HG03196 (cell line): ENCODE results near the gene STK4.
A peak's percentile ranks its signal among the peaks of the same experiment; 100 is the strongest.

Experiments
- ATAC-seq: cut with Tn5 transposase; IDR thresholded peaks from one replicate; pipeline ENCODE4 v1.9.1; 2021; ENCODE audit not compliant: unreplicated experiment

Gene STK4

GRCh38 chr20:44952731-44953130, 13.6 kb upstream of the STK4 start:
- ATAC-seq: no peak

GRCh38 chr20:44954211-44954610, 12.1 kb upstream of the STK4 start:
- ATAC-seq: no peak

DNA sequence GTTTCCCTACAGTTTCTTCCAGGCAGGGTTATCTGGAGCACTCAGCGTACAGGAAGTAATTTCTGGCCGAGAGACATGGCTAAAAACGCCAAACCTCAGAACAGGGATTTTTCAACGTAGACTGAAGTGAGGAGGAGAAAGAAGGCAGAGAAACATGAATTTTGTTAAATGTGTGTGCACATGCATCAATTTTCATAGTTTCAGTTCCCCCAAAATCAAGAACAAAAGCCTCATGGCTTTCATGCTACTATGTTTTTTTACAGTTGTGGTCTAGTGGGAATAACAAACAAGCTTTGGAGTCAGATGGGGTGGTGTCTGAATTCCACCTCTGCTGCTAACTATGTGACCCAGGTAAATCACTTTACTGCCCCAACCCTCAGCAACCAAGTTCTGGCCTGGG, 11.0 kb upstream of the STK4 start:
- no peak for ATAC-seq

DNA sequence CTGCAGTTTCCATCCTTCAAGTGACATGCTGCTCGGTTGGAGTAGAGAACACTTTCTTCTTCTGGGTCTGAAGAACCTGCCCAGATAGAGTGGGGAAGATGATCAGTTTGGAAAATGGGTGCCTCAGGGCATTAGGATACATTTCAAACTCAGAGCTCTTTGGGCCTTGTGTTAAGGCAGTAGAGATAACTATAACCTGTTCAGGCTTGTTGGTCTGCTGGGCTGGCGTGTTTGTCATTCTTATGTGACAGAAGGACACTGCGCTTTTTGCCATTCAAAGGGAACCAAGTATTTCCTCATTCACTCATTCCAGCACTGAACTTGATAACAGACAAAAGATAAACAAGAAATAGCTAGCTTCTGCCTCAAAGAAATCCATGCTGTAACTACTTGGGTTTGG, 9.9 kb upstream of the STK4 start:
- no peak for ATAC-seq

DNA sequence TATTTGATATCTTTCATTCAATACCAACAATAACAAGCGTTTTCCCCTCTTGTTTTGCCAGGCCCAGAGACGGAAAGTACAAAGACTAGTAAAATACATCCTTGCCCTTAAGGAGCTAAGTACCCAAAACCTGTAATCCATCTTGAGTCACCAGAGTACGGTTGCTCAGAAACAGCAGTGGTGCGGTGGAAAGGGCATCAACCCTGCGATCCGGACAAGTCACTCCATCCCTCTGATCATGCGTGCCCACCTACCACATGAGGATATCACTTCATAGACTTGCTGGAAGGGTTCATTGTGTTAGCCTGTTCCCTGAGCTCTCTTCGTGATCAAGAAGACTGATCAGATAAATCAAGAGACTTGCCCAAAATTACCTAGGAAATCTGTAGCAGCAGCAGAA, 8.0 kb upstream of the STK4 start:
- ATAC-seq: no peak

GRCh38 chr20:44959082-44959637, 7.2 kb upstream of the STK4 start:
- ATAC-seq: no peak

- ATAC-seq: no peak
Measured at GRCh38 chr20:44959638-44960102, 6.6 kb upstream of the STK4 start.

DNA sequence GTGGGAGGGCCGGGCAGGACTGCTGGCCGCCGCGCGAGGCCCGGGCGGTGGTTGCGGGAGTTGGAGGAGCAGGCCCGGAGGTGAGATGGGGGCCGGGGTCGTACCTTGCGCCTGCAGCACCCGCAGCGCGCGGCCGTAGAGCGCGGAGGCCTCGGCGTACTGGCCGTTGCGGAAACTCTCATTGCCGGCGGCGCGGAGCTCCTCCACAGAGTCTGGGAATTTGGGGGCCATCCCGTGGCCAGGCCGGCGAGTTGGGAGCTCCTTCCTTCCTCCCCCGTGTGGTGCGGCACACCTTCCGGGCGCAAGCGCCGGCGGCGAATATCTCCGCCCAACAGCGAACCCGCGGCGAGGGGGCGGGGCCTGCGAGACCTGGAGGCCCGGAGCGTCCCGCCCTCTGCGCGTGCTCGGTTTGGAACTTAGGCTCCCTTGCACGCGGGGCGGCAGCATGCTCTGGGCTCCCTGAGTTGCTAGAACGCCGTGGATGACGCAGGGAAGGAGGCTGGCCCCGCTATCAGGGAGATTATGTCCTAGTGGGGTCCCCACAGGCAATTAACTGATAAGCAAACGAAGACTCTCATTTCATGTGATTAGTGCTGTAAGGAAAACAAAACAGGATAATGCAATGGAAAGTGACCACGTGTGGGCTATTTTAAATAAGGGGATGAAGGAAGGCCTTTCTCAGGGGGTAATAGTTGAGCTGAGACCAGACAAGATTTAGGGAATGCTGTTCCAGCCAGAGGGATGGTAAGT, 6.0 kb upstream of the STK4 start, which contains the start of gene TOMM34:
Gene TOMM34, minus strand, starts transcription at position 295 of the 750 bp plus-strand sequence. Its CDS starts 64 bp downstream, at position 231.
- peak; percentile 72 for ATAC-seq

- no peak for ATAC-seq
Measured at GRCh38 chr20:44961011-44961869, 5.1 kb upstream of the STK4 start.

DNA sequence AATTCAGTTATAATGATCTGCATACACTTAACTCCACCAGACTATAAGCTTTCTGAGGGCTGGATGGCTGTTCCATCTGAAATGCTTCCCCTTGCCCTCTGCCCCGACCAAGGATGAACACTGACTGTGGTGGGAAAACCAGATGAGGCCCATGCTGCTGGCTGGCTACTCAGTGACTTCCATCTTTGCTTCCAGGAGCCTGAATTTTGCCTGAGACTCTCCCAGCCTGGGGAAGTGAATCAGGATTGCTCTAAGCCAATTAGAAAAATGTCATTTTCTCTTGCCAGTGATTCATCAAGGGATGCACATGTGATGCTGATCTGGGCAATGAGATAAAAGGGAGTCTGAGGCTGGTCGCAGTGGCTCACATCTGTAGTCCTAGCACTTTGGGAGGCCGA, 4.4 kb upstream of the STK4 start:
- no peak for ATAC-seq

DNA sequence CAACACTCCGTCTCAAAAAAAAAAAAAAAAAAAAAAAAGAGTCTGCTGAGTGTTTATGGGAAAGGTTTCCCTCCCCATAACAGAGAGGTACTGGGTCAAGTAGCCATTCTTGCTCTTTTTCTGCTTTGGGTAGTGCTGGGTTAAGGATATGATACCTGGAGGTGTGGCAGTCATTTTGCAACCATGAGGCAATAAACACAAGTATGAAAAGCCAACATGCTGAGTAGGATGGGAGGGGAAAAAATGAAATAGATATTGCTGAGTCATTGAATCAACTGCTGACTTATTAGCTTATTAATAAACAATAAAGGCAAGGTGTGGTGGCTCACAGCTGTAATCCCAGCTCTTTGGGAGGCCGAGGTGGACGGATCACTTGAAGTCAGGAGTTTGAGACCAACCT, 3.8 kb upstream of the STK4 start:
- no peak for ATAC-seq

GRCh38 chr20:44963325-44964215, 2.7 kb upstream of the STK4 start:
- ATAC-seq: no peak

GRCh38 chr20:44965651-44966029, 672 bp upstream of the STK4 start:
- no peak for ATAC-seq

DNA sequence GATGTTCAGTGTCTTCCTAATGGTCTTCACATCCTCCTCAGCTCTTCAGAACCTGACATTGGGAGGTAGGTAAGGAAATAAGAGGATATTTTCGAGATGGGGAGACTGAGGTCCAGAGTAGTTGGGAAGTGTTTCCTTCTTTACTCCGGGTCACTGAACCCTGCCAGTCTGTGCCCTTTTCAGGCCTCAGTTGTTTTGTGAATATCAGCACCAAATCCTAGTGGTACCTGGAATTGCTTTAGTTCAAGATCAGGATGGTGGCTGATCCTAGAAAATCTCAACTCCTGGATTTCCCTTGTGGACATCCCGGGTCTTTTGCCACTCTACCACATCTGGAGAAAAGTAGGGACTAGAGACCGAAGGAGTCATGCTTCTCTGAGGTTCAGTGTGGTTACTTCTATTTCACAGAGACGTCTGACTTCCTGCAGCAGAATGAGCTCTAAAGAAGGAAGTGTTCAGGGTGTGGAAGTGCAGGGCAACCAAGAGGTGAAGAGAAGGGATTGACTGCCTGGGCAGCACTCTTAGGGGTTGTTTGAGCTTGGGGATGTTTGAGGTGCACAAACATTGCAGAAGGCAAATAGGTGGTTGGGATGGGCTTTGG, 995 bp downstream of the STK4 start:
- no peak for ATAC-seq

DNA sequence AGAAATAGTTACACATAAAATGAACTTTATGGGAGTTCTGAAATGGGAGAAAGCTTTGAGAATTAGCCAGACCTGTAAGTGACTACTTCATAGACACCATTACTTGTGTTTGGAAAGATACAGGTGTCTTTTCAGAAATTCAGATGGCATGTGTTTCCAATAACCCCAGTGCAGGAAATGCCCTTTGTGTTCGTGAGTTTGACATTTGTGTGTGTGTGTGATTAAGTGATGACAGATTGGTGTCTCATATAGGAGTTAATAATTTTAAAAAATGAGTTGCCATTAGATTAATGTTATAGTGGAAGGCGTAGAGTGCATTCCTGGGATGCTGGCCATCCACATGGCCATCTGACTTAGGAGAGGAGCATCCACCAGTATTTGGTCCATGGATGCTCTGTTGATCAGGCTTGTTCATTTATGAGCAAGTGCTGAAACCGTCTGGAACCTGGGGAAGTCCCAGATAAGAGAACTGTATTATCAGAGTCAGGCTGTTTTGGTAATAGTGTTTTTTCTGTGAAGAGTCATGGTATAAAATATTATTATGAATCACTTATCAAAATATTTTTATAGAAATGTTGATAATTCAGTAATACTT, 3.1 kb downstream of the STK4 start:
- ATAC-seq: no peak

DNA sequence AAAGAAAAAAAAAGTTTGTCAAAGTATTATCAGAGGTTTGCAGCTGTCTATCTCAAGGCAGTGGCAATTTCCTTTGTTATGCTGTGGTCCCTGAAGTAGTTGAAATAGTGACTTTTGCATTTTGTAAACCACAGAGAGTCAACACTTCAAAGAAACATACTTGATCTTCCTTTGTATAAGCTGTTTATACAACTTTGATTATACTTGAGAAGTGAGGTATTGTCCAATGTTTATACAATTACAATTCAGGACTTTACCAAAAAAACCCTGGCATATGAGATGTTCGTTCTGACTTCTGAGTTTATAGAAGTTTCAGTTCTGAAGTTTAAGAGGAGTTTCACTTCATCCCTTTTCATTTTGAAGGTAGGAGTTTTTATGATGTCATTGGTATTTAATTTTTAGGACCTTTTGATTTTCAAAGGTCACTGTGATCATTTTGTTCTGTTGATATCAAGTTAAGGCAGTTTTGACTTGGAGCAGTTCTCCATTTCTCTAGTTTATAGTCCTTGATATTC, 4.0 kb downstream of the STK4 start:
- no peak for ATAC-seq

DNA sequence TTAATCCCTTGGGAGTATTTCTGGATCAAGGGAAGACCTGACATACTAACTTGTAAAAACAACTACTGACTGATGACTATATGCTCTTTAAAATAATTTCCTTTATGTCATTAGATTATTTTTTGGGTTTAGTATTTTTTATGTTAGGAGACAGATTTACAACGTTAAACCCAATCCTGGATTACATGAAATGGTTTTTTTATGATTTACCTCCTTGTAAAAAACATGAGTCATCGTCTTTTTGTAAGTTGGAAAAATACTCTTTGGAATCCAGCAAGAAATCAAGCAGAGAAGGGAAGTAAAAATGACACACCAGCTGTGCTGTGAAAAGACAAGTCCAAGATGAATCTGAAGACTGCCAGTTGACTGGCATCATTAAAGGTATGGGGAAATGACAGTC, 6.7 kb downstream of the STK4 start:
- ATAC-seq: no peak

- ATAC-seq: no peak
Measured at GRCh38 chr20:44976698-44977097, 10.4 kb downstream of the STK4 start.

GRCh38 chr20:44979090-44979621, 12.8 kb downstream of the STK4 start:
- peak; percentile 75 for ATAC-seq
